Body of pancreas (tissue), 4 donors: ENCODE measurements around the gene USP31.

Source experiments
- POLR2A ChIP-seq, 3 donors: fragments of 450-650 bp; IDR thresholded peaks; one replicate each; pipeline ENCODE4 v1.6.1; 2016; ENCODE audit warnings: antibody characterized with exemption in 3 of 3, mild to moderate bottlenecking in 2 of 3
- TF ChIP-seq, protein P1 (sequence below), 7 experiments: fragments of 450-650 bp in 4 of 7; fragments of 200-600 bp in 3 of 7; sonication (generic) in 3 of 7; IDR thresholded peaks; one replicate each; pipeline ENCODE4 v1.5.1; 2016 to 2019; ENCODE audit warnings: antibody characterized with exemption in 7 of 7

GRCh38 chr16:23072769-23073549 lies 76.3 kb downstream of the USP31 start:
- TF ChIP-seq, protein P1, sequence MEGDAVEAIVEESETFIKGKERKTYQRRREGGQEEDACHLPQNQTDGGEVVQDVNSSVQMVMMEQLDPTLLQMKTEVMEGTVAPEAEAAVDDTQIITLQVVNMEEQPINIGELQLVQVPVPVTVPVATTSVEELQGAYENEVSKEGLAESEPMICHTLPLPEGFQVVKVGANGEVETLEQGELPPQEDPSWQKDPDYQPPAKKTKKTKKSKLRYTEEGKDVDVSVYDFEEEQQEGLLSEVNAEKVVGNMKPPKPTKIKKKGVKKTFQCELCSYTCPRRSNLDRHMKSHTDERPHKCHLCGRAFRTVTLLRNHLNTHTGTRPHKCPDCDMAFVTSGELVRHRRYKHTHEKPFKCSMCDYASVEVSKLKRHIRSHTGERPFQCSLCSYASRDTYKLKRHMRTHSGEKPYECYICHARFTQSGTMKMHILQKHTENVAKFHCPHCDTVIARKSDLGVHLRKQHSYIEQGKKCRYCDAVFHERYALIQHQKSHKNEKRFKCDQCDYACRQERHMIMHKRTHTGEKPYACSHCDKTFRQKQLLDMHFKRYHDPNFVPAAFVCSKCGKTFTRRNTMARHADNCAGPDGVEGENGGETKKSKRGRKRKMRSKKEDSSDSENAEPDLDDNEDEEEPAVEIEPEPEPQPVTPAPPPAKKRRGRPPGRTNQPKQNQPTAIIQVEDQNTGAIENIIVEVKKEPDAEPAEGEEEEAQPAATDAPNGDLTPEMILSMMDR (IDR thresholded peaks at IDR 0.05): no peak
- no peak for TF ChIP-seq POLR2A (IDR thresholded peaks at IDR 0.05)
